SK-N-SH treated with all-trans-retinoic acid at 6 μM for 48 hours (cell line): Measurements from ENCODE around the gene LRRC26.

Source experiments
- ATAC-seq: fragments of 200-7000 bp; cut with Tn5 transposase; 3 replicates; pipeline ENCODE4 v1.9.1; 2020; ENCODE audit warnings: mild to moderate bottlenecking, moderate library complexity
- ARNTL ChIP-seq: fragments of 450-650 bp; formaldehyde crosslinking; IDR thresholded peaks from 2 replicates; pipeline ENCODE4 v1.5.0; 2020; ENCODE audit warnings: low read depth, mild to moderate bottlenecking, moderate library complexity, borderline replicate concordance
- BACH2 ChIP-seq: fragments of 250-450 bp; sonication (Bioruptor Pico); IDR thresholded peaks from 2 replicates; pipeline ENCODE4 v1.9.0; 2021; ENCODE audit warnings: mild to moderate bottlenecking, borderline replicate concordance
- CSDC2 ChIP-seq: fragments of 250-450 bp; sonication (Bioruptor Pico); IDR thresholded peaks from 2 replicates; pipeline ENCODE4 v1.5.0; 2020; ENCODE audit warnings: mild to moderate bottlenecking, moderate library complexity
- ESRRG ChIP-seq: fragments of 250-450 bp; sonication (Bioruptor Pico); IDR thresholded peaks from 2 replicates; pipeline ENCODE4 v1.6.1; 2021; ENCODE audit warnings: mild to moderate bottlenecking
- GLIS3 ChIP-seq: fragments of 250-450 bp; sonication (Bioruptor Pico); IDR thresholded peaks from 2 replicates; pipeline ENCODE4 v1.5.0; 2020; ENCODE audit warnings: mild to moderate bottlenecking, moderate library complexity
- OSR1 ChIP-seq: fragments of 250-450 bp; sonication (Bioruptor Pico); IDR thresholded peaks from 2 replicates; pipeline ENCODE4 v1.8.0; 2022; ENCODE audit warnings: moderate library complexity, mild to moderate bottlenecking, inconsistent platforms
- PPARA ChIP-seq: fragments of 250-450 bp; sonication (Bioruptor Pico); IDR thresholded peaks from 2 replicates; pipeline ENCODE4 v1.5.0; 2020; ENCODE audit warnings: mild to moderate bottlenecking, borderline replicate concordance
- SNAI2 ChIP-seq: fragments of 250-450 bp; sonication (Bioruptor Pico); IDR thresholded peaks from 2 replicates; pipeline ENCODE4 v1.5.0; 2020; ENCODE audit warnings: mild to moderate bottlenecking, moderate library complexity
- TCF4 ChIP-seq: fragments of 250-450 bp; sonication (Bioruptor Pico); IDR thresholded peaks from 2 replicates; pipeline ENCODE4 v1.8.0; 2021; ENCODE audit warnings: mild to moderate bottlenecking, moderate library complexity, borderline replicate concordance
- TOX ChIP-seq: fragments of 250-450 bp; sonication (Bioruptor Pico); IDR thresholded peaks from 2 replicates; pipeline ENCODE4 v1.8.0; 2021; ENCODE audit warnings: mild to moderate bottlenecking, moderate library complexity, borderline replicate concordance
- ZC3H10 ChIP-seq: fragments of 250-450 bp; sonication (Bioruptor Pico); IDR thresholded peaks from 2 replicates; pipeline ENCODE4 v1.5.1; 2021; ENCODE audit warnings: mild to moderate bottlenecking, moderate library complexity
- ZFP3 ChIP-seq: fragments of 250-450 bp; sonication (Bioruptor Pico); IDR thresholded peaks from 2 replicates; pipeline ENCODE4 v1.5.0; 2020; ENCODE audit warnings: mild to moderate bottlenecking, moderate library complexity
- ZFP30 ChIP-seq: fragments of 450-650 bp; formaldehyde crosslinking; IDR thresholded peaks from 2 replicates; pipeline ENCODE4 v1.5.0; 2022; ENCODE audit warnings: mild to moderate bottlenecking, moderate library complexity
- ZNF565 ChIP-seq: fragments of 450-650 bp; formaldehyde crosslinking; conservative IDR thresholded peaks from 2 replicates; pipeline ENCODE4 v1.5.0; 2020; ENCODE audit warnings: low read depth, mild to moderate bottlenecking, moderate library complexity
- ZNF70 ChIP-seq: fragments of 450-650 bp; formaldehyde crosslinking; IDR thresholded peaks from 2 replicates; pipeline ENCODE4 v1.5.0; 2020; ENCODE audit warnings: mild to moderate bottlenecking, moderate library complexity
- ZNF8 ChIP-seq: fragments of 450-650 bp; formaldehyde crosslinking; IDR thresholded peaks from 2 replicates; pipeline ENCODE4 v1.5.0; 2020; ENCODE audit warnings: mild to moderate bottlenecking, moderate library complexity
- TF ChIP-seq, protein P1 (sequence below): fragments of 250-450 bp; sonication (Bioruptor Pico); IDR thresholded peaks from 2 replicates; pipeline ENCODE4 v1.5.1; 2021; ENCODE audit warnings: mild to moderate bottlenecking, moderate library complexity
- TF ChIP-seq, protein P2 (sequence below): fragments of 250-450 bp; sonication (Bioruptor Pico); IDR thresholded peaks from 2 replicates; pipeline ENCODE4 v1.8.0; 2020; ENCODE audit warnings: mild to moderate bottlenecking, moderate library complexity, borderline replicate concordance
- TF ChIP-seq, protein P3 (sequence below): fragments of 250-450 bp; sonication (Bioruptor Pico); IDR thresholded peaks from 2 replicates; pipeline ENCODE4 v1.5.1; 2020; ENCODE audit warnings: low read depth, mild to moderate bottlenecking, moderate library complexity
- TF ChIP-seq, protein P4 (sequence below): fragments of 250-450 bp; sonication (Bioruptor Pico); IDR thresholded peaks from 2 replicates; pipeline ENCODE4 v1.5.0; 2020; ENCODE audit warnings: mild to moderate bottlenecking, moderate library complexity

LRRC26 gene

DNA sequence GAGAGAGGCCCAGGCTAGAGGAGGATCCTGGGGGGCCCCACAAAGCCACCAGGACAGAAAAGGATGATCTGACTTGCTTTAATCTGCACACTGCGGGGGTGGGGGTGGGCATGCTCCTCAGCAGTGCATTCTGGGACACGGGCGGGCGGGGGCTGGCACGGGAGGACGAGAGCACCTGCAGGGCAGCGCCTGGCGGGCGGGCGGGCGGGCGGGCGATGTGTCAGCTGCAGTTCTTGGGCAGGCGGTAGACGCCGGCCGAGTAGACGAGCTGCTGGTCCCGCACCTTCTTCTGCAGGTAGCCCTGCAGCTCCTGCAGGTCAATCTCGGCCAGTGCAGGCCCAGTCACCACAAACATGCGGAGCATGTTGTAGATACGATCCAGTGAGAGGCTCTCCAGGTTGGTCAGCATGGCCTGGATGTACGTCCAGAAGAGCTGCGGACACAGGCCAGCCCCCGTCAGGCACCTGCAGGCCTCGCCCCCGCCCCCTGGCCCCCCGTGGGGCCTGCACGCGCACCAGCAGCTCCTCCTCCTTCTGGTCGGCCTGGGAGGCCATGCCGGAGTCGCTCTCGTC is 5.0 kb upstream of the LRRC26 start:
- TF ChIP-seq GLIS3 (CRISPR knock-in tag) (no peak), TOX (CRISPR knock-in tag) (no peak), ARNTL (CRISPR knock-in tag) (no peak), TCF4 (CRISPR knock-in tag) (no peak), OSR1 (CRISPR knock-in tag) (no peak), ZC3H10 (CRISPR knock-in tag) (no peak), ZFP30 (no peak), ZNF565 (no peak), ZNF70 (CRISPR knock-in tag) (no peak), CSDC2 (no peak), PPARA (CRISPR knock-in tag) (no peak), ZFP3 (CRISPR knock-in tag) (no peak), SNAI2 (no peak)
- TF ChIP-seq, protein P1, sequence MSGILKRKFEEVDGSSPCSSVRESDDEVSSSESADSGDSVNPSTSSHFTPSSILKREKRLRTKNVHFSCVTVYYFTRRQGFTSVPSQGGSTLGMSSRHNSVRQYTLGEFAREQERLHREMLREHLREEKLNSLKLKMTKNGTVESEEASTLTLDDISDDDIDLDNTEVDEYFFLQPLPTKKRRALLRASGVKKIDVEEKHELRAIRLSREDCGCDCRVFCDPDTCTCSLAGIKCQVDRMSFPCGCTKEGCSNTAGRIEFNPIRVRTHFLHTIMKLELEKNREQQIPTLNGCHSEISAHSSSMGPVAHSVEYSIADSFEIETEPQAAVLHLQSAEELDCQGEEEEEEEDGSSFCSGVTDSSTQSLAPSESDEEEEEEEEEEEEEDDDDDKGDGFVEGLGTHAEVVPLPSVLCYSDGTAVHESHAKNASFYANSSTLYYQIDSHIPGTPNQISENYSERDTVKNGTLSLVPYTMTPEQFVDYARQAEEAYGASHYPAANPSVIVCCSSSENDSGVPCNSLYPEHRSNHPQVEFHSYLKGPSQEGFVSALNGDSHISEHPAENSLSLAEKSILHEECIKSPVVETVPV (CRISPR knock-in tag): no peak
- no peak for ATAC-seq

DNA sequence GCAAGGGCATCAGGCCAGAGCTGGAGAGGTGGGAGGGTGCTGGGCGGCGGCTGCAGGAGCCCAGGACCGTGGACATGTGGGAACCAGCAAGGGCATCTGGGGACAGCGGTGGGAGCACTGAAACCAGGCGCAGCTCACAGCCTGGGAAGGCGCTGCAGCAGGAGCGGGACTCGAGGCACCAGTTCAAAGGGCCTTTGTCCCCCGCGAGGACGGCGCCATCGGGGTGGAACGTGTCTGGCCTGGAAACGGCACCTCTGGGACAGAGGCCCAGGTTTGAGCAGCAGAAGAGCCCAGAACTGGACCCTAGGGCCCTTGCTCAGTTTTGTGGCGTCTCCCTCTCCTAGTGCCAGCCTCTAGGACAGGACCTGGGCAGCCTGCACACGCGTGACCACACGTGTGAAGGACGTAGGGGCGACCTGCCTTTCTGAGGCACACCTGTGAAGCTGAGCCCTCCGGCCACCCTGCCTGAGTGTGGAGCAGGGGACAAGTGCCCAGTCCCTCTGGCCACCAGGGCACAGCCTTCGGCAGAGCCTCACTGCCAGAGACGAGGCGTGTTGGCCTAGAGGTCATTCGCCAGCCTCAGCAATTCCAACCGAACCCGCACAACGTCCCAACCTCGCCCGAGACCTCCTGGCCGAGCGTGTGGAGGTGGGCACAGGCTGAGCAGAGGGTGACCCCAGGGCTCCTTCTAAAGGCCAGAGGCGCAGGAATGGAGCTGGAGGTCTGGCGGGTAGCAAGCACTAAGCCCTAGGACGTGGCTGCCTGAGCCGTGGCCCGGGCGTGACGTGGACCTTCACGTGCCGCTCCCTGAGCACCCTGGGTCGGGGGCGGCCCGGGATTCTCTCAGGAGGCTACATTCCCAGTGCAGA is 4.2 kb upstream of the LRRC26 start:
- peak; percentile 4; the same call in 2 of the 3 replicates for ATAC-seq
- TF ChIP-seq, protein P2, sequence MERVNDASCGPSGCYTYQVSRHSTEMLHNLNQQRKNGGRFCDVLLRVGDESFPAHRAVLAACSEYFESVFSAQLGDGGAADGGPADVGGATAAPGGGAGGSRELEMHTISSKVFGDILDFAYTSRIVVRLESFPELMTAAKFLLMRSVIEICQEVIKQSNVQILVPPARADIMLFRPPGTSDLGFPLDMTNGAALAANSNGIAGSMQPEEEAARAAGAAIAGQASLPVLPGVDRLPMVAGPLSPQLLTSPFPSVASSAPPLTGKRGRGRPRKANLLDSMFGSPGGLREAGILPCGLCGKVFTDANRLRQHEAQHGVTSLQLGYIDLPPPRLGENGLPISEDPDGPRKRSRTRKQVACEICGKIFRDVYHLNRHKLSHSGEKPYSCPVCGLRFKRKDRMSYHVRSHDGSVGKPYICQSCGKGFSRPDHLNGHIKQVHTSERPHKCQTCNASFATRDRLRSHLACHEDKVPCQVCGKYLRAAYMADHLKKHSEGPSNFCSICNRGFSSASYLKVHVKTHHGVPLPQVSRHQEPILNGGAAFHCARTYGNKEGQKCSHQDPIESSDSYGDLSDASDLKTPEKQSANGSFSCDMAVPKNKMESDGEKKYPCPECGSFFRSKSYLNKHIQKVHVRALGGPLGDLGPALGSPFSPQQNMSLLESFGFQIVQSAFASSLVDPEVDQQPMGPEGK (CRISPR knock-in tag): no peak
- TF ChIP-seq, protein P3, sequence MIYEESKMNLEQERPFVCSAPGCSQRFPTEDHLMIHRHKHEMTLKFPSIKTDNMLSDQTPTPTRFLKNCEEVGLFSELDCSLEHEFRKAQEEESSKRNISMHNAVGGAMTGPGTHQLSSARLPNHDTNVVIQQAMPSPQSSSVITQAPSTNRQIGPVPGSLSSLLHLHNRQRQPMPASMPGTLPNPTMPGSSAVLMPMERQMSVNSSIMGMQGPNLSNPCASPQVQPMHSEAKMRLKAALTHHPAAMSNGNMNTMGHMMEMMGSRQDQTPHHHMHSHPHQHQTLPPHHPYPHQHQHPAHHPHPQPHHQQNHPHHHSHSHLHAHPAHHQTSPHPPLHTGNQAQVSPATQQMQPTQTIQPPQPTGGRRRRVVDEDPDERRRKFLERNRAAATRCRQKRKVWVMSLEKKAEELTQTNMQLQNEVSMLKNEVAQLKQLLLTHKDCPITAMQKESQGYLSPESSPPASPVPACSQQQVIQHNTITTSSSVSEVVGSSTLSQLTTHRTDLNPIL (CRISPR knock-in tag): no peak
- TF ChIP-seq ZNF565: no peak
- TF ChIP-seq OSR1 (CRISPR knock-in tag): no peak
- TF ChIP-seq TCF4 (CRISPR knock-in tag): no peak
- no peak for TF ChIP-seq ARNTL (CRISPR knock-in tag)
- no peak for TF ChIP-seq TOX (CRISPR knock-in tag)
- TF ChIP-seq ZFP30: no peak
- no peak for TF ChIP-seq ZFP3 (CRISPR knock-in tag)
- no peak for TF ChIP-seq ZNF70 (CRISPR knock-in tag)
- TF ChIP-seq, protein P4, sequence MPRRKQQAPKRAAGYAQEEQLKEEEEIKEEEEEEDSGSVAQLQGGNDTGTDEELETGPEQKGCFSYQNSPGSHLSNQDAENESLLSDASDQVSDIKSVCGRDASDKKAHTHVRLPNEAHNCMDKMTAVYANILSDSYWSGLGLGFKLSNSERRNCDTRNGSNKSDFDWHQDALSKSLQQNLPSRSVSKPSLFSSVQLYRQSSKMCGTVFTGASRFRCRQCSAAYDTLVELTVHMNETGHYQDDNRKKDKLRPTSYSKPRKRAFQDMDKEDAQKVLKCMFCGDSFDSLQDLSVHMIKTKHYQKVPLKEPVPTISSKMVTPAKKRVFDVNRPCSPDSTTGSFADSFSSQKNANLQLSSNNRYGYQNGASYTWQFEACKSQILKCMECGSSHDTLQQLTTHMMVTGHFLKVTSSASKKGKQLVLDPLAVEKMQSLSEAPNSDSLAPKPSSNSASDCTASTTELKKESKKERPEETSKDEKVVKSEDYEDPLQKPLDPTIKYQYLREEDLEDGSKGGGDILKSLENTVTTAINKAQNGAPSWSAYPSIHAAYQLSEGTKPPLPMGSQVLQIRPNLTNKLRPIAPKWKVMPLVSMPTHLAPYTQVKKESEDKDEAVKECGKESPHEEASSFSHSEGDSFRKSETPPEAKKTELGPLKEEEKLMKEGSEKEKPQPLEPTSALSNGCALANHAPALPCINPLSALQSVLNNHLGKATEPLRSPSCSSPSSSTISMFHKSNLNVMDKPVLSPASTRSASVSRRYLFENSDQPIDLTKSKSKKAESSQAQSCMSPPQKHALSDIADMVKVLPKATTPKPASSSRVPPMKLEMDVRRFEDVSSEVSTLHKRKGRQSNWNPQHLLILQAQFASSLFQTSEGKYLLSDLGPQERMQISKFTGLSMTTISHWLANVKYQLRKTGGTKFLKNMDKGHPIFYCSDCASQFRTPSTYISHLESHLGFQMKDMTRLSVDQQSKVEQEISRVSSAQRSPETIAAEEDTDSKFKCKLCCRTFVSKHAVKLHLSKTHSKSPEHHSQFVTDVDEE (CRISPR knock-in tag): no peak
- TF ChIP-seq, all 23 proteins: peak for 0

DNA sequence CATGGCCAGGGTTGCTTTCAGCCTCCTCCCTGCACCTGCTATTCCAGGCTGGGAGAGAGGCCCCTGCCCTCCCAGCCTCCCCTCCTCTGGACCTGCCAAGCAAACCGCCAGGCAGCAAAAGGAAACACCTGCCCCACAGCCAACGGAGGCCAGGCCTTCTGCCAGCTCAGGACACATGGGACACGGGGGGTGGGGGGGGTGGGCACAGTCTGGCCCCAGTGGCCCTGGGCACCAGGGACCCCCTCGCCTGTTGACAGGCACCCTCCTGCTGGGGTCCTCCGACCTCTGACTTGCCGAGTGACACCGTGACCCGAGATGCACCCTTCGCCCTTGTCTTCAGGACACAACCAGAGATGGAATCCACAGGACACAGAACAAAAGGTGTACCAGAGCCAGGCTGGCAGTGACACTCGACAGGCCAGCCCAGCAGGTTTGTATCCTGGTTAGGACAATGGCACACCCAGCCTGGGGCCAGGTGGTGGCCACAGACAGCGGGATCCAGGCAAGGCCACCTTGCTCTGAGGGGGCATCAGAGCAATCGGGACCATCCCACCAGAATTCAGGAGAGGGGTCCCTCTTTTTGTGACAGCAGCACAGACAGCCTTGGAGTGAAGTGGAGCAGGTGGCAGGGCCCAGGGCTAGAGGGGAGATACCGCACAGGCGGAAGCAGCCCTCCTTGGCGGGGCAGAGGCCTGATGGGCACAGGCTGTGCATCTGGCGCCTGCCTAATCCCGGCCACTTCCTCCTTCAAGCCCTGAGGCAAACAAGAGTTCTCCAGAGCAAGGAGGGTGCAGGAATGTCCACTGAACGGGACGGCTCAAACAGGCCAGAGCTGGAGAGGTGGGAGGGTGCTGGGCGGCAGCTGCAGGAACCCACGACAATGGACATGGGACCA is 3.3 kb upstream of the LRRC26 start:
- peak; percentile 7 for ATAC-seq
- TF ChIP-seq ZNF8 (CRISPR knock-in tag) (no peak), OSR1 (CRISPR knock-in tag) (no peak), ESRRG (CRISPR knock-in tag) (no peak), CSDC2 (no peak), ZFP30 (no peak), TCF4 (CRISPR knock-in tag) (no peak), GLIS3 (CRISPR knock-in tag) (no peak), SNAI2 (no peak), BACH2 (CRISPR knock-in tag) (no peak), ZNF565 (no peak), ZNF70 (CRISPR knock-in tag) (no peak)
- TF ChIP-seq, protein P3 (CRISPR knock-in tag): no peak
- TF ChIP-seq, protein P4 (CRISPR knock-in tag): no peak
